PC-9 (cell line): Measurements from ENCODE around the gene MYLK.

ENCODE experiments used
- CTCF ChIP-seq: fragments of 200-600 bp; sonication (generic); conservative IDR thresholded peaks from 2 replicates; pipeline ENCODE4 v1.6.1; 2017; ENCODE audit warnings: mixed run types, antibody characterized with exemption, mild to moderate bottlenecking, moderate library complexity
- EZH2 ChIP-seq: fragments of 200-600 bp; sonication (generic); IDR thresholded peaks from 2 replicates; pipeline ENCODE4 v1.8.0; 2017; ENCODE audit warnings: antibody characterized with exemption, low read depth

- TF ChIP-seq CTCF (no peak), EZH2 (no peak)
Measured at GRCh38 chr3:123611082-123611481, 273.1 kb downstream of the MYLK start.
